Rectal smooth muscle tissue (tissue), 1 donor: Measurements from ENCODE around the gene LIX1L.

Experiments used
- H3K27ac ChIP-seq: one replicate; pipeline ENCODE4 v1.7.0; 2013; ENCODE audit warnings: low read depth, low read length, inconsistent platforms
- H3K27me3 ChIP-seq: one replicate; pipeline ENCODE4 v1.7.0; 2013; ENCODE audit warnings: low read length; ENCODE audit not compliant: control insufficient read depth, insufficient read depth
- H3K36me3 ChIP-seq: one replicate; pipeline ENCODE4 v1.7.0; 2013; ENCODE audit warnings: low read length; ENCODE audit not compliant: control insufficient read depth, insufficient read depth
- H3K4me1 ChIP-seq: one replicate; pipeline ENCODE4 v1.7.0; 2013; ENCODE audit warnings: low read length; ENCODE audit not compliant: control insufficient read depth, insufficient read depth
- H3K4me3 ChIP-seq: one replicate; pipeline ENCODE4 v1.7.0; 2013; ENCODE audit warnings: low read length
- H3K9ac ChIP-seq: one replicate; pipeline ENCODE4 v1.7.0; 2013; ENCODE audit warnings: low read length

The LIX1L gene

GRCh38 chr1:145992958-145993617 lies 35.3 kb upstream of the LIX1L start:
- H3K9ac ChIP-seq = peak overlapping the region; percentile 98
- peaks cover 36% of the 10 kb centered on the region for H3K36me3 ChIP-seq
- peak overlapping the region; percentile 100 for H3K4me3 ChIP-seq
- H3K4me1 ChIP-seq = peaks cover 10% of the 10 kb centered on the region
- H3K27me3 ChIP-seq = no peaks in the 10 kb centered on the region
- H3K27ac ChIP-seq = peak overlapping the region; percentile 97

GRCh38 chr1:145992502-145992936 lies 34.7 kb upstream of the LIX1L start:
- no peaks in the 10 kb centered on the region for H3K27me3 ChIP-seq
- peak overlapping the region; percentile 6 for H3K9ac ChIP-seq
- H3K36me3 ChIP-seq = peaks cover 36% of the 10 kb centered on the region
- peak overlapping the region; percentile 100 for H3K4me3 ChIP-seq
- peak overlapping the region; percentile 97 for H3K27ac ChIP-seq
- peaks cover 8% of the 10 kb centered on the region for H3K4me1 ChIP-seq

- H3K9ac ChIP-seq = no peak overlapping the region
- H3K4me3 ChIP-seq = peak overlapping the region; percentile 100
- H3K27ac ChIP-seq = peak overlapping the region; percentile 97
- H3K36me3 ChIP-seq = peaks cover 36% of the 10 kb centered on the region
- H3K4me1 ChIP-seq = peaks cover 8% of the 10 kb centered on the region
- H3K27me3 ChIP-seq = no peaks in the 10 kb centered on the region
These were observed 34.1 kb upstream of the LIX1L start for GRCh38 chr1:145991735-145992412.

DNA sequence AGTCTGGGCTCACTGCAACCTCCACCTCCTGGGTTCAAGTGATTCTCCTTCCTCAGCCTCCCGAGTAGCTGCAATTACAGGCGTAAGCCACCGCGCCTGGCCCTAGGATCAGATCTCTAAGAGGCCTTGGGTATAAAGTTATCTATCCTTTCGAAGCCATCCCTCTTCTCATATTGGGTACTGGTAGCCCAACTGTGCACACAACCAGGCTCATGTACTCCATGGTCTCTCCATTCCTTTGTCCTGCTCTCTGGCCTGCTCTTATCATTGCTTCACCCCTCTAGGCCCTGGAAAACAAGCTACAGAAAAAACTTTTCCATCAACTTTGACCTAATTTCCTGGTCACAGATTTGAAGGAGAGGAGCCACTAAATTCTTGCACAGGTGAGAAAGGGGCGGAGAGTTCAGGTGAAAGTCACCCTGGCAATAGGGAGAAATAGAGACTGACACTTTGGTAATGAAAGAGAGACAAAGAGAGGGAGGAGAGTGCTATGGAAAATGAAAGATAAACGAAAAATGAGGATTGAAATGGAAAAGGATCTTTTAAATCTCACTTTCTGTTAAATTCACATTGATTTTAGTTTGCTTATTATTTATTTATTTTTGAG lies 32.5 kb upstream of the LIX1L start:
- Histone ChIP-seq H3K27ac (peak overlapping the region; percentile 97), H3K4me3 (no peak overlapping the region), H3K36me3 (peaks cover 30% of the 10 kb centered on the region), H3K4me1 (peaks cover 19% of the 10 kb centered on the region), H3K9ac (no peak overlapping the region), H3K27me3 (no peaks in the 10 kb centered on the region)

GRCh38 chr1:145988773-145989172 lies 31.0 kb upstream of the LIX1L start:
- peaks cover 14% of the 10 kb centered on the region for H3K36me3 ChIP-seq
- no peak overlapping the region for H3K9ac ChIP-seq
- H3K4me1 ChIP-seq = peaks cover 33% of the 10 kb centered on the region
- H3K27me3 ChIP-seq = no peaks in the 10 kb centered on the region
- no peak overlapping the region for H3K4me3 ChIP-seq
- peak overlapping the region; percentile 30 for H3K27ac ChIP-seq

GRCh38 chr1:145987926-145988325 lies 30.1 kb upstream of the LIX1L start:
- peaks cover 6% of the 10 kb centered on the region for H3K36me3 ChIP-seq
- peaks cover 39% of the 10 kb centered on the region for H3K4me1 ChIP-seq
- H3K4me3 ChIP-seq = no peak overlapping the region
- H3K9ac ChIP-seq = no peak overlapping the region
- no peaks in the 10 kb centered on the region for H3K27me3 ChIP-seq
- no peak overlapping the region for H3K27ac ChIP-seq

GRCh38 chr1:145986551-145986950 lies 28.7 kb upstream of the LIX1L start:
- Histone ChIP-seq H3K9ac (no peak overlapping the region), H3K27ac (peak overlapping the region; percentile 96), H3K4me3 (no peak overlapping the region), H3K36me3 (no peaks in the 10 kb centered on the region), H3K27me3 (no peaks in the 10 kb centered on the region), H3K4me1 (peaks cover 46% of the 10 kb centered on the region)

- no peaks in the 10 kb centered on the region for H3K27me3 ChIP-seq
- H3K4me1 ChIP-seq = peaks cover 52% of the 10 kb centered on the region
- H3K4me3 ChIP-seq = peak overlapping the region; percentile 45
- no peaks in the 10 kb centered on the region for H3K36me3 ChIP-seq
- no peak overlapping the region for H3K9ac ChIP-seq
- peak overlapping the region; percentile 96 for H3K27ac ChIP-seq
These were observed 28.0 kb upstream of the LIX1L start for GRCh38 chr1:145985502-145986439.

DNA sequence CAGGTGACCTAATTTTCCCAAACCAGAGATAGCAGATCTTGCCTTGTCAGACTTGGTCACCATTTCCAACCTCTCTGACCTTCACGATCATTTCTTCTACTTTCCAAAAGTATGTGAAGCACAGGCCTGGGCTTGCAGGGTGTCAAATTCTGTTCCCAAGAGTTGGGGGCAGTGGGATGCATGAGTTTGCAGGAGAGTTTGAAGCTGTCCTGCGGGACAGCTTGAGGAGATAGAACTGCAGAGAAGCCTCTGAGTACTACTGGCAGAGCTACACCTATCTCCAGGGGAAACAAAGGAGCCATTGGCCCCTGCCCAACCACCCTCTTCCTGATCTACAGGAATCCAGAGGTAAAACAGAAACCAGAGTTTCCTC lies 27.3 kb upstream of the LIX1L start:
- H3K36me3 ChIP-seq = no peaks in the 10 kb centered on the region
- H3K9ac ChIP-seq = no peak overlapping the region
- peaks cover 59% of the 10 kb centered on the region for H3K4me1 ChIP-seq
- H3K4me3 ChIP-seq = peak overlapping the region; percentile 45
- H3K27me3 ChIP-seq = no peaks in the 10 kb centered on the region
- H3K27ac ChIP-seq = peak overlapping the region; percentile 96

- Histone ChIP-seq H3K36me3 (no peaks in the 10 kb centered on the region), H3K27me3 (no peaks in the 10 kb centered on the region), H3K27ac (peak overlapping the region; percentile 98), H3K4me1 (peaks cover 64% of the 10 kb centered on the region), H3K4me3 (peak overlapping the region; percentile 45), H3K9ac (no peak overlapping the region)
These were observed 26.4 kb upstream of the LIX1L start for GRCh38 chr1:145983960-145984830.

- Histone ChIP-seq H3K4me1 (peaks cover 74% of the 10 kb centered on the region), H3K36me3 (no peaks in the 10 kb centered on the region), H3K4me3 (peak overlapping the region; percentile 17), H3K27ac (peak overlapping the region; percentile 98), H3K9ac (no peak overlapping the region), H3K27me3 (no peaks in the 10 kb centered on the region)
These were observed 25.4 kb upstream of the LIX1L start for GRCh38 chr1:145983206-145983675.
